Fibroblast of skin of scalp (primary cell): ENCODE measurements around the gene ZEB1.
"Not testable (repeated sequence)": the region's sequence is repeated elsewhere in the genome, so short reads cannot be mapped to it uniquely, and the experiment has no call there.

Source experiments
- DNase-seq: peaks from one replicate; pipeline ENCODE4 v3.0.0-alpha.2; 2013

The ZEB1 gene

DNA sequence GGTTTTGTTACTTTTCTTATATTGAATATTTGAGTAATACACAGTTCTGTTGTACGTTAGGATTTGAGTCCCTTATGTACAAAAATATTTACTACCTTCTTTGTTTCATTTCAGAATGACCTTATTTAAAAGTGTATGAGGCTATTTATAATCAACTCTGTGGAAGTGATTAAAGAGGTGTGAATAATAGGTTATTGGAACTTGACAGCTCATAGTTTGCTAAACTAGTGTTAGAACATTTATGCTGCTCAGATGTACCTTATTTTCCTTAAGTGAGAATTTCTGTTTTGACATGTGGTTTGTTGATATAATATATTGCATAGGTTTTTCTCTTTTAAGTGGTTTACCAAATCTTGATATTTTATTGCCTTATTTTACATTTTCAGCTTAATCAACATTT is 105.5 kb downstream of the ZEB1 start:
- DNase-seq, result no peak

DNA sequence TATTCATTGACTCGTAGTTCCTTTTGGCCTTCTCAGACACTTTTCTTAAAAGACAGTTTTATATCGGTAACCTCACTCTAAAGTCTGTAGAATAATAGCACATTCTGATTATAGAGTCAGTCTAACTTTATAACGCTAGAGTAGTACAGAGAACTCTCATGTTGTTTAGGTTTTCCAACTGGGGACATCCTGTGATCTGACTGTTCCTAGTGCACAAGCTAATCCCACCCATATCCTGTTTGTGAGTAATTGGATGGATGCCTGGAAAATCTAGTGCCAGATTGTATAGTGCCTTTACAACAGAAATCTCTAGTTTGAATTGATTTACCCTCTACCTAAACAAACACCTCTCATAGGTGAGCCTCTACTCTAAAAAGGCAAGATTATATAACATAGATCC is 107.4 kb downstream of the ZEB1 start:
- peak; percentile 77 for DNase-seq

DNA sequence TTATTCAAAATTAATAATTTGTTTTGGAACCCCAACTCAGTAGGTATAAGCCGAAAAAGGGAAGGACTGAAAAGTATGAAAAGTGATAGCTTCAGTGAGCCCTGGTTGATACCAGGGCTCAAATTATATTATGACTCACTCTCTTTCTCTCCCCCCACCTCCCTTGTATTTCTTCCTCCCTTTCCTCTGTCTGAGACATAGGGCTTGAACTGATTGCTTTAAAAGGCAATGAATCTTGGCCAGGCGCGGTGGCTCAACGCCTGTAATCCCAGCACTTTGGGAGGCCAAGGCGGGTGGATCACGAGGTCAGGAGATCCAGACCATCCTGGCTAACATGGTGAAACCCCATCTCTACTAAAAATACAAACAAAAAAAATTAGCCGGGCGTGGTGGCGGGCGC is 108.3 kb downstream of the ZEB1 start:
- peak; percentile 6 for DNase-seq

DNA sequence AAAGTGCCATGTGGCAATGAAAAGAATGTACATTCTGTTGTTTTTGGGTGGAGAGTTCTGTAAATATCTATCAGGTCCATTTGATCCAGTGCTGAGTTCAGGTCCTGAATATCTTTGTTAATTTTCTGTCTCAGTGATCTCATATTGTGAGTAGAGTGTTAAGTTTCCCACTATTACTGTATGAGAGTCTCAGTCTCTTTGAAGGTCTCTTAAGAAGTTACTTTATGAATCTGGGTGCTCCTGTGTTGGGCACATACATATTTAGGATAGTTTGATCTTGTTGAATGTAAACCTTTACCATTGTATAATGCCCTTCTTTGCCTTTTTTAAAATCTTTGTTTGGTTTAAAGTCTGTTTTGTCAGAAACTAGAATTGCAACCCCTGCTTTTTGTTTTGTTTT is 109.5 kb downstream of the ZEB1 start:
- not testable (repeated sequence) for DNase-seq

DNA sequence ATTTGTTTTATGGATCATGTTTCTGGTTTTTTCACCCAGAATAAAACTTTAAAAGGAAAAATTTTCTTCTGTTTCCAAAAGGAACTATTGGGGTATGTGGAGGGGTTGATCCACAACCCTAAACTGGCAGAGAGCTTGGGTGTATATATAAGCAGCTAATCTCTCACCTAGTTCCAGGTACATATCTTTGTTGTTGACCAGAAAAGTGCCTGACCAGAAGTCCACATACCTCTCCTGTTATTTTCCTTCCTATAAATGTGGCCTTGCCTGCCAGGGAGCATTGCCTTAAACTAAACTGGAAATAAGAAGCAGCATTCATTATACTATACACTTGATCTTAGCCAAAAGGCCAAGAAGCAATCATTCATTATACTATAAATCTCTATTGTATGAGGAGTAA is 112.0 kb downstream of the ZEB1 start:
- no peak for DNase-seq

DNA sequence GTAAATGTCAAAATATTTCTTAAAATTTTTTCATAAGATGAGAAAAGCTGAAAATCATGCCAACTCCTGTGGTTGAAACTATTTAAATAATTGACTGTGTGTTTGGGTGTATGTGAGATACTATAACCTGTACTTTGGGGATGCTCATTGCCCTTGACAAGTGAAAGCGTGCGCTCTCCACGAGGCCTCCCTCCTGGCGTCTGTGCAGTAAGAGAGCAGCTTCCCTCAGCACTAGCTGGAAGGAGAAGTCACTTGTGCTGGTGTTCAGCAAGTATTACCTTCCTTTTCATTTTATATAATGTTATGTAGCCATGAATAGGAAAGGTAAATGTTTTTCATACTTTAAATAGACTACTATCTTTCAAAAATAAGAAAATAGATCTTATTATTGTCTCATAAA is 118.9 kb downstream of the ZEB1 start:
- no peak for DNase-seq

DNA sequence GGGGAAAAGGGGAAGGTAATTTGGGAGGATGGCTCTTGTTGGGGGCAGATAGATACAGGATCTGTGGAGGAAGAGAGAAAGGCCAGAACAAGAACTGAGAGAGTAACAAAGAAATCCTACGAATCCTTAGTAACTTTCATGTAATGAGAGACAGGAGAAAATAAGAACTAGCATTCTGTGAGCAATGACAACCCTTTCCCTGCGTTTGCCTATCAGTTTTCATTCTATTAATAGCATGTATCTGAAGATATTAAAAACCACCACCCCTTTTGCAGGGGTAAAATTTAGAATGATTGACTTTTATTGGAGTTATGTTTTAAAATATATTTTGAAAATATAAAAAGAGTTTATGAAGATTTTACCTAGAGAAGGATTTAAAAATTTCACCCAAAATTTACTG is 132.8 kb downstream of the ZEB1 start:
- DNase-seq, result no peak

DNA sequence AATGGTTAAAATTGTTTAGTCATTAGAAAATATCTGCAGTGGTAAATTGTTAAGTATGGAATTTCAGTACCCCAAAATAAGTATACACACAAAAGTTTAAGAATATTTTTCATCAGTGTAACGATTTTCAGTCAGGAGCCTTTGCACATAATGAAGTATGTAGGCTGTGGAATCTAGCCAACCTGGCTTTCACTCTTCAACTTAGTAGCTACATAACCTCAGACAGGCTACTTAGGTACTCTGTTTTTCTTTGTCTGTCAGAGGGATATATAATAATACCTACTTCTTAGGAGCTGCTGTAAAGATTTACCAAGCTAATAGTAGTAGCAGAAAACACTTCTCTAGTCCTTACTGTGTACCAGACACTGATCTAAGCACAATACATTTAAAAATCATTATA is 137.5 kb downstream of the ZEB1 start:
- DNase-seq, result peak; percentile 4

DNA sequence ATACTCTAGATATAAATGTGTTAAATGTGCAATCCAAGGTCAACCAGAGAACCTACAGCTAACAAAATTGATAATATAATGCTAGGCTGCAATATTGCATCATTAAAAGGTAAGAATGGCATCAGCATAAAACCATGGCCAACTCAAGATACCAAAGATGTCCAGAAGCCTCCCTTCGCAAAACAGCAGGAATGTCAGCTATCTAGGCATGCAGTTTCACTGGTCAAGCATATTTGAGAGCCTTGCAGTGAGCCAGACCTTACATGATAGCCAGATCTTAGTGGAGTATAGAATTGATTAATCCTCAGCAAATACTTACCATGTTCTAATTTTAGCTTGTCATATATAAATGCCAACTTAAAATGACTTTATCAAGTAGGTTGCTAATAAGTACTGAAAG is 138.8 kb downstream of the ZEB1 start:
- peak; percentile 8 for DNase-seq

DNA sequence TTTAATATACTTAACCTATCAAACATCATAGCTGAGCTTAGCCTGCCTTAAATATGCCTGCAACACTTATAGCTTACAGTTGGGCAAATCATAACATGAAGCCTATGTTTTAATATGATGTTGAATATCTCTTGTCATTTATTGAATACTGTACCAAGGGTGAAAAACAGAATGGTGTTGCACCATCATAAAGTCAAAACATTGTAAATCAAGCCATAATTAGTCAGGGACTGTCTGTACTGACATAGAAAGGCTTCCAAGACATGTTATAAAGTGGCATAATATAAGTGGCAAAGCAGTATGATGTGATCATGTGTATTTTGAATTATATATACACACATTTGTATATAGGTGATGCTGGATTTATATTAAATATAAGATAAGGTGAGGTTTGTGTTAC is 140.0 kb downstream of the ZEB1 start:
- no peak for DNase-seq

DNA sequence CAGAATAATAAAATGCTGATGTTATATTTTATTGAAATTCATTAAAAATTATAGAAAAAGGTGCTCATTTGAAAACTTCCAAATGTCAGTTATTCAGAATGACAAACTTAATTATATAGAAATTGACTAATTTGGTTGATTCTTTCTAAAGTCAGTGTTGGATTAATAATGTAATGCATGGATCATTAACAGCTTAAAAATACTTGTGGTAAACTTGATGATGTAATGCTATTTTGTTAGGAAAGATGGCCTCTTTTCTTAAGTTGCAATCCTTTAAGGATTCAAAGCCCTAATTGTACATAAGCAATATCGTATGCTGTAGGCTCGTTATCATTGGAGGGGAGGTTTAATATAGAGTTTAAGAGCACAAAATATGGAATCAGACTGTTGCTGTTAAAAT is 141.2 kb downstream of the ZEB1 start:
- no peak for DNase-seq

DNA sequence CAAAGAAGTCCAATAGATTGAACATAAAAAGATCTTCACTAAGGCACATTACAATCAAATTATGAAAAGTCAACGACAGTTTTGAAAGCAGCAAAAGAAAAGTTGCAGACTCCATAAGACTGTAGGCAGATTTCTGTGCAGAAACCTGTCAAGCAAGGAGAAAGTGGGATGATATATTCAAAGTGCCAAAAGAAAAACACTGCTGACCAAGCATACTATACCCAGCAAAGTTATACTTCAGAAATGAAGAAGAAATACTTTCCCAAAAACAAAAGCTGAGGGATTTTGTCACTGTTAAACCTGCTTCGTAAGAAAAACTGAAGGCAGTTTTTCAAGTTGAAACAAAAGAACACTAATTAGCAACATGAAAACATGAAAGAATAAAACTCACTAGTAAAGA is 145.5 kb downstream of the ZEB1 start:
- DNase-seq, result no peak

DNA sequence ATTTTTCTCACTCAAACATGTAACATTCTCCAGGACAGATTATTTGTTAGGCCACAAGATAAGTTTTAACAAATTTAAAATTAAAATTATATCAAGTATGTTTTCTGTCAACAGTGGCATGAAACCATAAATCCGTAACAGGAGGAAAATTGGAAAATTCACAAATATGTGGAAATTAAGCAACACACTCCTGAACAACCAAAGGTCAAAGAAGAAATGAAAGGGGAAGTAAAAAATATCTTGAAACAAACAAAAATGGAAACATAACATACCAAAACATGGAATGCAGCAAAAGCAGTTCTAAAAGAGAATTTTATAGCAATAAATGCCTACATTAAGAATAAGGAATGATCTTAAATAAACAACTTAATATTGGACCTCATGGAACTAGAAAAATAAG is 147.3 kb downstream of the ZEB1 start:
- DNase-seq, result no peak

DNA sequence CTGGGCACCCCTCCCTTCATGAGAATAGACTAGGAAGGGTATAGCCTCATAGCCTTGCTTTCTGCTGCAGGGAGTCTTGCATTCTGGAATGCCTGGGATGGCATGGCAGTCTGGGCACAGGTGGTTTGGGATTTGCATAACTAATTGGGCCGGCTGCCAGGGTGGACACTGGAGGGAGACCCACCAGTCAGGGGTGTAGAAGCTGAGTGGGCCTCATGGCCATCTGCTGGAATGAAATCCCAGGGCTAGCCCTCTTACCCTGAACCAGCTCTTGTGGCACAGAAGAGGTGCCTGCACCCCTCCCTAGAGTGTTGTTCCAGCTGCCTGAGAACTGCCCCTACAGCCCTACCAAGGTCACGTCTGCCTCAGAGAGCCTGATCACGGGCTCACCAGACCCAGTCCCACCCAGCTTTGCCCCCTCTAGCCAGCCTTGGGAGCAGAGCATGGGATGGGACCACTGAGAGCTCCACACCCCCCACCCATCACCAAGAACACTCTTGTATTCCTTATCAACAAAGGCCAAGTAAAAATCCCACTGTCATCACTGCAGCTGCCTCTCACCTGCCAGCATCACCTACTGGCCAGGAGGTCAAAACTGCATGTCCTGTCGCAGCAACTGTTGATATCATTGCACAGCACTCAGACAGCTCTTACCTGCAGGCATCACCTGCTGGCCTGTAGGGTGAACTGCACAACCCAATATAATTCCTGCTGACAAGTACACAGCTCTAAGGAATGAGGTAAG is 148.9 kb downstream of the ZEB1 start:
- no peak for DNase-seq

DNA sequence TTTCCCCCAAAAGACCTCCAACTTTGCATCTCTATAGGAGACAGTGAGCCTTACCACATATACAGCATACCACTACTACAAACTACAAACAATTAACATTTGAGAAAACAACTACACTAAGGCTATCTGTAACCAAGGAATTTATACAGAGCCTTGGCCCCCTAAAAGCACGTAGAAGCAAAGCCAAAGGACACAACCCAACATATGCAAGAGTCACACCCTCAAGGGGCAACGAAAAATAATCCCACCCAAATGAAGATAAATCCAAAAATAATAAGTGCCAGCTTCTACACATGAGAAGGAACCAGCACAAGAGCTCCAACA is 149.5 kb downstream of the ZEB1 start:
- no peak for DNase-seq

DNA sequence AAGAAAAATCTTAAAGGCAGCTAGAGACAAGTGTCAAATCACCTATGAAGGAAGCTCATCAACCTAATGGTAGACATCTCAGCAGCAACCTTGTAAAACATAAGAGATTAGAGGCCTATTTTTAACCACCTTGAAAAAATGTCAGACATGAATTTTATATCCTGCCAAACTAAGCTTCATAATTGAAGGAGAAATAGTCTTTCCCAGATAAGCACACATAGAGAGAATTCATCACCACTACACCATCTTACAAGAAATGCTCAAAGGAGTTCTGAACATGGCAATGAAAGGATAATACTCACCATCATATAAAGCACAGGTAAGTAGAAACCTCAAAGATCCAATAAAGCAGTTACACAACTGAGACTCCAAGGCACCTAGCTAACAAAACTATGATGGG is 156.5 kb downstream of the ZEB1 start:
- no peak for DNase-seq

DNA sequence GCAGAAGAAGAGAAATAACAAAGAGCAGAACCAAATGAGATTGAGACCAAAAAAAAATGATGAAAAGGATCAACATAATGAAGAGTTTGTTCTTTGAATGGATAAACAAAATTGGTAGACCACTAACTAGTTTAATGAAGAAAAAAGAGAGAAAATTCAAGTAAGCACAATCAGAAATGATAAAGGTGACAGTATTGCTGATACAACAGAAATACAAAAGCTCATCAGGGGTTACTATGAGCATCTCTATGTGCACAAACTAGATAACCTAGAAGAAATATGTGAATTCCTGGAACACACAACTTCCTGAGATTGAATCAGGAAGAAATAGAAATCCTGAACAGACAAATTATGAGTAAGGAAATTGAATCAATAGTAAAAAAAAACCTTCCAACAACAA is 157.1 kb downstream of the ZEB1 start:
- DNase-seq, result no peak

DNA sequence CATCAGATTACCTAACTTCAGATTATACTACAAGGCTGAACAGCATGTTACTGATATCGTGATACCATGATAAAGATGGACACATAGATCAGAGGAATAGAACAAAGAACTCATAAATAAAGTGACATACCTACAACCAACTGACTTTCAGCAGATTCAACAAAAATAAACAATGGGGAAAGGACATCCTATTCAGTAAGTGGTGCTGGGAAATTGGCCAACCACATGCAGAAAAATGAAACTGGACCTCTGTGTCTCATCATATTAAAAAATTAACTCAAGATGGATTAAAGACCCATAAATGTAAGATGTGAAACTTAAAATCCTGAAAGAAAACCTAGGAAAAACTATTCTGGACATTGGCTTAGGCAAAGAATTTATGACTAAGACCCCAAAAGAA is 158.6 kb downstream of the ZEB1 start:
- no peak for DNase-seq

DNA sequence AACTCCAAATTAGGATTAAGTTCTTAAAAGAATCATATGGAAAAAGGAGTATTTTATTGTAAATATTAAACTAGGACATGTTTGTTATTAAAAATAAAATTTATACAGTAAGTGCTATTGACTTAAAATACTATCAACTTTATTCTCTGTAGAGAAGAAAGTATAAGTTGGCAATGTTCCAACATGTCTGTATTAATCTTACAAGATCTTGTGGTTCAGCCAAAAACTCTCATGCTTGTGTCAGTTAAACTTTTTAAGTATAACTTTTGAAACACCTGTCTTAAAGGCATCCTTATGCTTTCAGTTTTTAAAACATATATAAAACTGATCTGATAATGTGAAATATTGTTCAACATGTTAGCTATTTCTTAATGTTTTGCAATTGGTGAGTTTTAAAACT is 160.7 kb downstream of the ZEB1 start:
- DNase-seq, result peak; percentile 4

DNA sequence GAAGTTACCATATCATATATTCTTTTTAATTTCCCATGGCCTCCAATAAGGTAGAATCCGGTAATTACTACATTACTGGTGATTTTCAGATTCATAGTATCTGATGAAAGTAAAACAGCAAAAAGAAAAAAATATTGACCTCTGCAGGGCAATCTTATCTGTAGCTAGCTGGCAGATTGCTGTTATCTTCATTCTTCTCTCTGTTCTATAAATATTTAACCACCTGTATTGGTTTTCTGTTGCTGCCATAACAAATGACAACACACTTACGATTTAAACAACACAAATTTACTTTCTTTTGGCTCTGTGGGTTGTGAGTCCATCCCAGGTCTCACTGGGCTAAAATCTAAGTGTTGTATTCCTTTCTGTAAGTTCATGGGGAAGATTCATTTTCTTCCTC is 164.5 kb downstream of the ZEB1 start:
- DNase-seq, result no peak

DNA sequence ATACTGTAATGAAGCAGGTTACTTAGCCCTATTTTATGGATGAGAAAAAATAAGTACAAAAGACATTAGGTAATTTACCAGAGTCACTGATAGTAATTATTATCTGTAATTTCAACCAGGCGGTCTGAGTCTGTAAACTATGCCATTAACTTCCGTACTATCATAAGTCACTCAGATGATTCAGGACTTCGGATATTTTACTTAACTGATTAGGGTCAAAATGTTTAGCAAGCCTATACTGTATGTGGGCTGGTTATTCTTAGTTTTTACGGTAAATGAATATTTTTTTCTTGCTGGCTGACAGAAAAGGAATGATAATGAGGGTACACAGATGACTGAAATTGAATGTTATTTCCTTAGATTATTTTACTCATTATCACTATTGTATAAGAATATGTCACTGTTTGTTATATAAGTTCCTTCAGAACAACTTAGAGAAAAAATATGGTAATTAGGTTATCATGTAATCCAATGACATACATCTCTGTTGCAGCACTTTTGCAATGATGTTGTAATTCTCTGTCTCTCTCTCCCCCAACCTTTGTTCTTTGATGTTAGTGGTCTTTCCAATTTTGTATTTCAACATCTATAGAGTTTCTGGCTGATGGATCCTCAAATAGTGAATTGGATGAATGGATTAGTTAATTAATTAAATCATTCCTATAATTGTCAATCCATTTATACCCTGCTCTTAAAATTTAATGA is 165.6 kb downstream of the ZEB1 start:
- DNase-seq, result no peak

DNA sequence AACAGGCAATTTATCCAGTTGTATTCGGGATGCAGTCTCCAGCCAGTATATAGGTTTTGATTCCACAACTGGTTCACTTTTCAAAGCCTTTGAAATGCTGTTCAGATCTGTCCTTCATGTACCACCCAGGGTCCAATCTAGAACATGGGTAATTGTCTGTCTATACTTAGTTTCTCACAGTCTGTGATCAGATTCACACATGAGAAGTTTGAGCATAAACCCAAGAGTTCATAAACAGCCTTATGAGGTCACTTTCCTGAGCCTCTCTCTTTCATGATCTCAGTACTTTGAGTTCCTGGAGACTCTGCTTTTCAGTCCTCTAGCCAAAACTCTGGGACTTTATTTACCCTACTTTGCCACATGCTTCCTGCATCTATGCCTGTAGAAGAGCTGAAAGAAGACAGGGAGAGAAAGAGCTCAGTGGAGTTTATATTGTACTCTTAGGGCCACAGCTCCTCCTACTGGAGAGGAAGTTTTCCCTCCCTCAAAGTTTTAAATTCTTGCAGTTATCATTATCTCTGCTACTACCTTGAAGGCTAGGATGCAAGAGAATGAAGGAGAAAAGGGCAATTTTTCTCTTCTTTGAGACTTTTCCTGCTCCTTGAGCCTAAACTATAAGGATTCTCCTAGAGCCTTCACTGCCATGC is 172.0 kb downstream of the ZEB1 start:
- peak; percentile 62 for DNase-seq

DNA sequence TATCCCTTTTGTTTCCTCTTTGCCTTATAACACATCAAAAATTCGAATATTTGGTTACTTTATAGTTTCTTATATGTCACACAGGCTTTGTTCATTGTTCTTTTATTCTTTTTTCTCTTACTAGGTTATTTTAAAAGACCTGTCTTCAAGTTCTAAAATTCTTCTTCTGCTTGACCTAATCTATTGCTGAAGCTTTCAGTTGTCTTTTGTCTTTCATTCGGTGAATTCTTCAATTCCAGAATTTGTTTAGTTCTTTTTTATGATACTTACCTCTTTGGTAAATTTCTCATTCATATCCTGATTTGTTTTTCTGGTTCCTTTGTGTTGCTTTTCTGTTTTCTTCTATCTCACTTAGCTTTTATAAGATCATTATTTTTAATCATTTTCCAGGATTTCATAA is 188.4 kb downstream of the ZEB1 start:
- DNase-seq, result no peak

DNA sequence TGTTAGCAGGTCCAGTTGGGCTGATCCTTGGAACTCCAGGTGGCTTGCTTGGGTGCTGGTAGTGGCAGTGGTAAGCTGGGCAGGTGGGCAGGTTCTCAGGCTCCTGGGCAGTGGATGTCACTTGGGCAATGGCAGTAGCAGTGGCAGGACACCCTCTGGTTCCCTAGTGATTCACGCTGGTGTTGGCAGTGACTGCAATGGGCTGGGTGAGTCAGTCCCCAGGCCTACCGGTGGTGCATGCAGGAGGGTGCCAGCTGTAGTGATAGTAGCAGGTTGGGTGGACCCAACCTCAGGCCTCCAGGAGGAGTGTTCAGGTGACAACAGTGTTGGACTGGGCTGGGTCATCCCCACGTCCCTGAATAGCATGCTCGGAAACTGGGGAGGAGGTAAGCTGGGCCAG is 189.2 kb downstream of the ZEB1 start:
- DNase-seq, result no peak
